Suppressor macrophage (primary cell): ENCODE data around the gene STOML1.
"Not testable (repeated sequence)": the region's sequence is repeated elsewhere in the genome, so short reads cannot be mapped to it uniquely, and the experiment has no call there.

Experiments
- DNase-seq, 4 experiments: peaks; one replicate each; pipeline ENCODE4 v3.0.0-alpha.2; 2020 to 2022

STOML1 gene

DNA sequence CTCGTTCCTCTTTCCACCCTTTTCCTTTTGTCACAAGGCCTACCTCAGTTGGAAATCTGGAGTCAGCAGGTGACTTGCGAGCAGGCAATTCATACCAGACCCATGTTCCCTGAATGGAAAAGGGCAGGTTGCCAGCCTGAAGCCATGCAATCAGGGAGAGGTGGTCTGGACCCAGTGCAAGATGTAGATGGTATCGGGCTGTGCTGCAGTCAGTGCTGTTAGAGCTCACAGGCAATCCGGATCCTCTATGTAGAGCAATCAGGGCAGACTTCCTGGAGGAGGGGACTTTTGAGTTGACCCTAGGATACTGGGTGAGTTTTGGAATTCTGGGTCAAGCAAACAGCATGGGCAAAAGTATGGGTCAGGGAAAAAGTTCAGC, 47.0 kb downstream of the STOML1 start:
- no peak for DNase-seq

DNA sequence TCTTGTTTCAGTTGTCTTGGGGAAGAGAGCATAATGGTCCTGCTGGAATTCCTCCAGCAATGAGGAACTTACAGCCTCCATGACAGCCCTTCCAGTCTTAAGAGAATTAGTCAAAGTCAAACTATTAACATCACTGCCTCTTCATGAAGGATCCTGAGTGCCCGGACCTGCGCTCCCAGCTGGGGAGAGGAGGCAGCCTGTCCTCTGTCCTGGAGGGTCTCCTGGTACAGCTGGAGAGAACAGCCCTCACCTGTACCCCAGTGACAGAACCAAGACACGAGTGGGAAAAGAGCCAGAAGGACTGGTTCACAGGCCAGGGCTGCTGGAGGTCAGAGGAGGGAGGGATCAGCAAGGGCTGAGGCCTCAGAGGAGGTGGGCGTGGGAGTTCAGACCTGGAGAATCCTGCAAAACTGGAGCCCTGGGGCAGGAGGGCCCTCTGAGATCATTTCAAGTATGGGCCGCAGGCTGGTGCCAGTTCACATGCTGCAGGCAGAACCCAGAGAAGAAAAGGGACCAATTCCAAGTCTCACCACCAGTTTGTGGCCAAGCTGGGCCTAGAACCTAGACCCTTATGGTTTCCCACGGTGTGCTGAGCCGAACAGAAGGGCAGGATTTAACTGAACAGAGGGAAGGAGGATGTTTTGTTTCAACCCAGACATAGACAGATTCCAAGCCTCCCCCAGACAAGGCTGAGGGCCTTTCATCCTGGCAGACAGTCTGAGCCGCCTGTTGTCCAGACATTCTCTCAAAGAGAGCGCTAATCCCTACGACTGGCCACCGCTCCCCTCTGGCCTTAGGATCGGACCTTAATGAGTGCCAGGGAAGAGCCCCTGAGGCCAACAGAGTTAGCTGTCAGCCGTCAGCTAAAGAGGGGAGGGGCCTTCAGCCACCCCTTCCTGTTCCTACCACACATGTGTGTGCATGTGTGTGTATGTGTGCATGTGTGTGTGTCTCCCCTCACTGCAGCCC, 47.6 kb downstream of the STOML1 start:
- no peak for DNase-seq

DNA sequence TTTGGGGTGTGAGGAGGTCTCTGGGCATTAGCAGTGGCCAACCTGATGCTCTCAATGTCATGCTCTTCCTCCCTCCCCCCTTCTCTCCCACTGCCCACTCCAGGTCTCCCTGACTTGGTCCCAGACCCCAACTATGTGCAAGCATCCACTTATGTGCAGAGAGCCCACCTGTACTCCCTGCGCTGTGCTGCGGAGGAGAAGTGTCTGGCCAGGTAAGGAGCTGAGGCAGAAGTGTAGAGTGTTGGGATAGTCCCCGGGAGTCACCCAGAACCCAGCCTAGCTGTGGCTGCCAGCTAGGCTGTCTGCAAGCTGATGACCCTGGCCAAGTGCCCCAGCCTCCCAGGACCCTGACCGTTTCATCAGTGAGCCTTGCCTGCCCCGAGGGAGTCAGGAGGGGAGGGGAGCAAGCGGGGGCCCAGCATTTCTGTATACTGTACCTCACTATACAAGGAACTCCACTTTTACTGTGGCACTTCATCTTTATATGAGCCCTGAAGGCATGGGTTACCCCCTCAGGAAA, 49.3 kb downstream of the STOML1 start:
- DNase-seq = no peak

DNA sequence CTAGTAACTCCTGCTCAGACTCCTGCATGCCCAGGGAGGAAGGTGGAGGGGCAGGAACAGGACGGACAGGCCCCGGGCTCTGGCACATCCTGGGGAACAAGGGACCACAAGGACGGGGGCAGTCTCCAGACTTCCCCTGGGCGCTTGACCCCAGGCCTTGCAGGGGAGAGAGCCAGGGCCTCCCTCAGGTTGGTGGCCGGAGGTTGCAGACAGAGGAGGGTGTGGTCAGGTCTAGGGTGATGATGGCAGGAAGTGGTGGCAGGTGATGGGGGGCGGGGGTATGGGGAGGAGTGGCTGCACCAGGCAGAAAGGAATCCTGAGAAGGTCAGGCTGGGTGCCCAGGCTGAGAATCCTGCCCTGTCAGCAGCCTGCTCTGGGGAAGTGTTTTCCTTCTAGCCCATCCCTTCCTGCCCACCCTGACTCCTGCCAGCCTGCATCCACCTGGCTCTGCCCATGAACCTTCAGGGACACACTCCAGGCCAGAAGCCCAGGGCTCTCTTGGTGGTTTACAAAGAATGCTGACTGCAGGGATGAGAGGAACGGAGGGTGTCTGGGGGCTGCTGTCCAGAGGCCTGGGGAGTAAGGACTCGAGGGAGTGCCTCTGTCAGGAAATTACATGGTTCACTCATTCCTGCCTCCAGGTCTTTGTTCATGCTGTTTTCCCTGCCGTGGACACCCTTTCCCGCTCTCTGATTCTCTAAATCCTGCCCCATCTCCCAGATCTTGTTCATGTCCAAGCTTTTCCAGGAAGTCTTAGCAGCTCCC, 50.0 kb downstream of the STOML1 start:
- no peak for DNase-seq

DNA sequence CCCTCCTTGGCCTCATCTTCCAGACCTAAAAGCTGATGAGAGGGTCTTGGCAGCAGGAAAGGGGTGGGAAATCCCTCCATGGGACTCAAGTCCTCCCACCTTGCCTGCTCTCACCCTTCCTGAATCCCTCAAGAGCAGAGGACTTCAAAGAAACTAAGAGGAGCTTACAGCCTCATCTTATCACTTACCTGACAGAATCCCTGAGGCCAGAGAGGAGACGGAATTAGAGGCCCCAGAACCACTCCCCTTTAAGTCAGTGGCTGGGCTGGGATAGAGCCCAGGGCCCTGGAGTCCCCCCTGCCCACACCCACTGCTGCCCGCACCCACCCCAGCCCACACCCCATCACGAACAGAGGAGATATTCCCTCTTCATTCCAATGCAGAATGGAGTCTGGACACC, 50.6 kb downstream of the STOML1 start:
- DNase-seq = no peak

DNA sequence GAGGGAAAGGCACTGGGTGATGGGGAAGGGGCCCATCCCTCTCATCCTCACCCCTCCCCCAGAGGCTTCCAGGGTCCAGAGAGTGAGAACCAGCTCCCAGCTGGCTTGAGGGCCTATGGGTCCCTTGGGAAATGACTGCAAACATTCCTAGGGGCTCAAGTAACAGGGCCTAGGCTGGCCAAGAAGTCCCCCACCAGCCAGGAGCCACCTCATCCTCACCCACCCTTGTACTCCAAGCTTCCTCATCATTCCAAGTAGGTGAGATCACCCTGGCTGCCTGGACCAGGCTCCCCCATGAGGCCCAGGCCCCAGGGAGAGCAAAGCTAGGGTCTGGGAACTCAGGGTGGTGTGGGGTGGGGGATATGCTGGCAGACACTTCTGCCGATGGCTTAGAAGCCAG, 51.1 kb downstream of the STOML1 start:
- no peak for DNase-seq

DNA sequence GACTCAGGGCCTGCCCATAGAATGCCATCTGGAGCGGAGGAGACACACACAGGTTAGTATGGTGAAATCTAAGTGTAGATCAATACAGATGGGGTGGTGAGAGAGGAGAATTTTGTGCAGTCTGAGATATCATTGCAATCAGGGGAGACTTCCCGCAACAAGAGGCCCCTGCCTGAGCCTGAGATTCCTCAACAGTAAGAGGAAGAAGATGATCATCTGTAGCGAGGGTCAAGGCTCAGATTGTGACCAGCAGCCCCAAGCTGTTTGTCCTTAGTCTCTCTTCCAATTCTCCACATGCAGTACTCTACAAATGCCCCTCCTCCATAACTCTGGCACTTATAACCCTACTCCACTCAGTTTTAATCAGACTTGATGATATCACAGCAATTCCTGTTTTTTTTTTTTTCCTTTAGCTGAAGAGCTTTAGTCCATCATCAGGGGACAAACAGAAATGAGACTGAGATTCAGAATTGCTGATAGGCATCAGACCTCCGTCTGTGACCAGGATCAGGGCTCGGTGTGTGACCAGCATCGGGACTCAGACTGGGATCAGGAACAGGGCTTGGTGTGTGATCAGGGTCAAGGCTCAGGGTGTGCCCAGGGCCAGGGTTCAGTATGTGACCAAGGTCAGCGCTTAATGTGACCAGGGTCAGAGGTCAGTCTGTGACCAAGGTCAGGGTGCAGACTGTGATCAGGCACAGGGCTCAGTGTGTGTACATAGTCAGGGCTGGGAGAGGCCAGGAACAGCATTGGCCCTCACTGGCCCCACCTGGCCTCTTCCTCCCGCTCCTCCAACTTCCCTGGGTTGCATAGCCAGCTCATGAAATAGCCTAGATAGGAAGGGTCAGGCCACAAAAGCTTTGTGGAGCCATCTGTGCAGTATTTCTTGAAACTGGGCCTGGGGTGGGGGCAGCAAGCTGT, 51.8 kb downstream of the STOML1 start:
- no peak for DNase-seq

DNA sequence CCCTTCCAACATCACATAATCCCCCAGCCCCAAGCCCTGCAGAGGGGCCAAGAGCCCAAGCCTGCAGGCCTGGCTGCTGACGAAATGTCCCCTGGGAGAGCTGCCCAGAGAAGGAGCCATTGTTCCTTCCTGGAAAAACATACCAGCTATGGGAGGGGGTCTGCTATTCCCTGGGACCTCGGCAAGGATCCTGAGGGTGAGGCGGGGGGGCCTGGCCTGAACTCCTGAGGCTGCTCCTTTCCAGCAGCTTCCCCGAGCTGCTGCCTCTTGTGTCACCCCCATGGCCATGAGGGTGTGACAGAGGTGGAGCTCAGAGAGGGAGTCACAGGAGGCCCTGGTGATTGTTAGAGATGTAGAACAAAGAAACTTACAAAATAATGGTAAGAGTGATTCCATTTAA, 53.0 kb downstream of the STOML1 start:
- DNase-seq = no peak

DNA sequence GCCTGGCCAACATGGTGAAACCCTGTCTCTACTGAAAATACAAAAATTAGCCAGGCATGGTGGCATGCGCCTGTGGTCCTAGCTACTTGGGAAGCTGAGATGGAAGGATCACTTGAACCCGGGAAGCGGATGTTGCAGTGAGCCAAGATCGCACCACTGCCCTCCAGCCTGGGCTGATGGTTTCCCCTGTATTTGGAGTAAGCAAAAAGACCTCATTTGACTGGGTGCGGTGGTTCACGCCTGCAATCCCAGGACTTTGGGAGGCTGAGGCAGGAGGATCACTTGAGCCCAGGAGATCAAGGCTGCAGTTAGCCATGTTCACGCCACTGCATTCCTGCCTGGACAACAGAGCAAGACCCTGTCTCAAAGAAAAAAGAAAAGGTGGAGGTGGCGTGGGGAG, 53.6 kb downstream of the STOML1 start:
- DNase-seq = not testable (repeated sequence)

DNA sequence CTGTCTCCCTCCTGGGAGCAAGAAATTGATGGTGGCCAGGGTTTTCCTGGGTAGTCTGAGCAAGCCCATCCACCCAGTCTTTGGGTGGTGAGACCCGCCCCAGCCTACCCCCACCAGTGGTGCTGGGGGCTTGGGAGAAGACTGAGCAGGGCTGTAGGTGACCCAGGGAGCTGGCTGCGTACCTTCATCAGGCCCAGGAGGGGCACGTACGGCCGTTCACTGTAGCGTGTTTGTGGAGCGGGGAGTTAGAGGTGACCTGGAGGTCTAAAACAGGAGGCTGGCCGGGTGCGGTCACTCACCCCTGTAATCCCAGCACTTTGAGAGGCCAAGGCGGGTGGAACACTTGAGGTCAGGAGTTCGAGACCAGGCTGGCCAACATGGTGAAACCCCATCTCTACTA, 54.4 kb downstream of the STOML1 start:
- no peak for DNase-seq

DNA sequence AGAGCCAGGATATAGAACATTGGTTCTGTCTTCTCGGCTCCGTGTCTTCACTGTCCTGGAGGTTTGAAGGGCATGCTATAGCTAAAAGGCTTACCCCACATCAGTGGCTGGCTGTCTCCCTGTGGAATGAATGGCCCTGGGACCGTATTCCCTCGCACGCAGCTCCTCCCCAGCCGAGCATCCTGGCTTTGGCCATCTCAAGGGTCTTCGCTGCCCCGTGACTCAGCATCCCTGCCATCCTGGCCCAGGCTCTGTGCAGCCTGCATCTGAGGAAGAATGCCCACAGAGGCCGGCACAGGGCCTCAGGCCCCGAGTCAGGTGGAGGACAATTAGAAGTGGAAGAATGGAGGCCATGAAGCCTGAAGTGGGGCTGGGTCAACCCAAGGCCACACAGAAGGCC, 54.8 kb downstream of the STOML1 start:
- DNase-seq = no peak

DNA sequence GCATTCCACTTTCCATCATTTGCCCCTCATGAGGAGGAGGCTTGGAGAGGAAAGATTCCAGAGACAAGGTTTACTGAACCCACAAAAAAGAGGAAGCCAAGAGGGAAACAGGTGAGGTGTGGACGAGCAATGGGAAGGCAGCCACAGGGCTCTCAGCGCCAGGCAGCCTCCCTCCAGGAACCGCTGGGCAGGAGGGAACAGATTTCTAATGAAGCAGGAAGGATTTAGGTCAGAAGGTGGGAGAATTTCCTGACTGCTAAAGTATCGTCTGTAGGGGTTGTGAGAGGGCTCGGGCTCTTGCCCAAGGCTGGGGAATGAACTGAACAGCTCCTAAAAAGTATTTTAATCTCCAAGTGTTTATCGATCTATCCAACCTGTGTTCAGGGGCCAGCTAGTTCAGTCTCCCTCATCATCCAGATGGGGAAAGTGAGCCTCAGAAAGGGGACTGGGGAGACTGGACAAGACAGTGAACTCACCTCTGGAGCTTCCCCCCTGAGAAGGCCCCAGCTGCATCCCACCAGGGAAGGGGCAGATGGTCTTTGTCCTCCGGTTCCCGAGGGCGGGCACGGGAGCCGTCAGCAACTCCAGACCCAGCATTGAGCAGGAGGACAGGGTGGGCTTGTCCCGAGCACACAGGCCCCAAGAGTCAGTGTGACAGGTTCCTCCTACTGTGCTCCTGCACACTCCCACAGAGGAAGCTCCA, 55.4 kb downstream of the STOML1 start:
- no peak for DNase-seq

DNA sequence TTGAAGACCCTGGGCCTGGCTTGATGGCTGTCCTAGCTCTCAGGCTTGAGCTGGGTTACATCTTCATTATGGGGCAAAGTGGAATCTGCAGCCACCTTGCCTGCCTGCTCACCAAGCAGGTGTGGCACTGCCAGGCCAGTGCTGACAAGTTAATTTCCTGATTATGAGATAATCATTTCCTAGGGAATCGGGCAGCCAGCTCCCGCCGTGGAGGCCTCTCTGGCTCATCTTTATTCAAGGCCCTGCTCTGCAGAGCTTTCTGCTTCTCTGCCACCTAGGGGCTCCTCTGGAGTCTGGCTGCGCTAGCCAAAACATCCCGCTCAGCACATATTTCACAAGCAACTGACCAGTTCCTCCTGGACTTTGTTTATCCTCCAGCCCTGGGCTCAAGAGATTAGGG, 55.9 kb downstream of the STOML1 start:
- peak in 1 of 4 experiments; percentile 20 for DNase-seq

DNA sequence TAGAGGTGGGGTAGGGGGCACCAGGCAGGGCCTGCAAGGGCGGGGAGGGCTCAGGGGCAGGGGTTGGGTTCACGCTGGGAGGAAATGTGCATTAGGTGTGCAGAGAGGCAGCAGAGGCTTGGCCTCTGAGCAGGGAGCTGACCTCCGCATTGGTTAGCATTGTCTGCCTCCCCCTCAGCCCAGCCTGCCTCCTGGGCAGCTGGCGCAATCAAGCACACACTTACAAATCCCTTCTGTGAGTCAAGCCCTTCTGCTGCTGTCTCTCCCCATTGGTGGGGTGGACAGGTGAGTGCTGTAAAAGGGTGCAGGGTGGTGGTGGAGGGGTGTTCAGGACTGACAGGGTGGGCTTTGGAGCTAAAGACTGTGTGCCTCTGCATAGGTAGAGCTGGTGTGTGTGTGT, 56.5 kb downstream of the STOML1 start:
- DNase-seq = no peak

DNA sequence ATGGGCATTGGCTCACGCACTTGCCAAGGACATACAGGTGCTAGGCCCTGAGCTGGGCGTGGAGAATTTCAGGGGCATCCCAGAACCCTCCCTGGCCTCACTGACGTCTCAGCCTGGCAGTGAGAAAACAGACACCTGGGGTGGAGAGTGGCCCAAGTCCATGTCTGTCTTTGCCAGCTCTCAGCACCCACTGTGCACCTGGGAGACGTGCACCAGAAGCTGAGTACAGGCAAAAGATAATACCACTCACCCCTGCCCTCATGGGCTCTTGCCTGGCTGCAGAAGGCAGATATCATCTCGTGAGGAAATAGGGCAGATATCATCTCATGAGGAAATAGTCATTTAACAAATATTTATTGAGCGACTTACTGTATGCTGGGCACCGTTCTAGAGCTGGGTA, 57.8 kb downstream of the STOML1 start:
- DNase-seq = no peak

DNA sequence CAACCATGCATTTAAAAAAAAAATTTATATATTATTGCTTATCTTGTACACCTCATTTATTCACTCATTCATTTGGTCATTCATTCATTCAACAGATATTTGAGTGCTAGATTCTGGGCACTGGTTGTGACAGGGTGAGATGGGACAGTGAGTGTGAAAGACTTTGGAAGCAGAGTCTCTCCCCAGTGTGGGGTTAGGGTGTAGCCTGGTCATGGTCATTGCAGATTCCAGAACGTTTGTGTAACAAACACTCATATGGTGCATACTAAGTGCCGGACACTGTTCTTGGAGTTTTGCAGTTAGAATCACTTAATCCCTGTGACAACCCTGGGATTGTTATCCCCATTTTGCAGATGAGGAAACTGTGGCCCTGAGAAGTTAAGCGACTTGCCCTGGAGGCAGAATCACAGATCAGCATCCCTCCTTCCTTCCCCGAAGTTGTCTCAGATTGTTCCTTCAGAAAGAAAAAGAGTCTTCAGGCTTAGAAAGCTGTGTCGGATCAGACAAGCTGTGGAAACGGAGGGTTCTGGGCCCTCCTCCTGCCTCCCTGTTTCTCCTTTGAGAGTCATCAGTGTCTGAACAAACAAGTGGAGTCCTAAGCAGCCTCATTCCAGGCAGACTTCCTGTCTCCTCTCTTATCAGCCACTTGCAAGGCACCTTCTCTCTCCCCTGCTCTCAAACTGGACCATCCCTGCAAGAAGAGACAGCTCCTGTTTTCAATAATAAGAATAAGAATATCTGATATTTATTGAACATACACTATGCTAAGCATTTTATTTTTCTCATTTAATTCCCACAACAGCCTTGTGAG, 59.5 kb downstream of the STOML1 start:
- no peak for DNase-seq

DNA sequence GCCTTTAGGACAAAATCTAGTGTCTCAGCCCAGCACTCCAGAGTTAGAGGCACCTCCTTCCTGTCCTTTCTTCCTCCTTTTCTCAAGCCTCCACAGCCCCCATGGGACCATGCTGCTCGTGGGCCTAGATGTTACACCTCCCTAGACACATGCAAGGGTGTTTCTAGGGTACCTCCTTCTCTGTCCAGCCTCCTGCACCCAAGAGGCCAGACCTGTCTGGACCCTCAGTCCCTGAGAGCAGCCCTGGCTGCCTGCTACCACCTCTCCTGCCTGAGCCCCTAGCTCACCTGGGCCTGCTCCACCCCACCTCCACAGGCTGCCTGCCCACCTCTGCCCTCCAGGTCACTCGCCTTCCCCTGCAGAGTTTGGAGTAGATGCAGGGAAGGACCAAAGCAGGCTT, 60.7 kb downstream of the STOML1 start:
- no peak for DNase-seq

DNA sequence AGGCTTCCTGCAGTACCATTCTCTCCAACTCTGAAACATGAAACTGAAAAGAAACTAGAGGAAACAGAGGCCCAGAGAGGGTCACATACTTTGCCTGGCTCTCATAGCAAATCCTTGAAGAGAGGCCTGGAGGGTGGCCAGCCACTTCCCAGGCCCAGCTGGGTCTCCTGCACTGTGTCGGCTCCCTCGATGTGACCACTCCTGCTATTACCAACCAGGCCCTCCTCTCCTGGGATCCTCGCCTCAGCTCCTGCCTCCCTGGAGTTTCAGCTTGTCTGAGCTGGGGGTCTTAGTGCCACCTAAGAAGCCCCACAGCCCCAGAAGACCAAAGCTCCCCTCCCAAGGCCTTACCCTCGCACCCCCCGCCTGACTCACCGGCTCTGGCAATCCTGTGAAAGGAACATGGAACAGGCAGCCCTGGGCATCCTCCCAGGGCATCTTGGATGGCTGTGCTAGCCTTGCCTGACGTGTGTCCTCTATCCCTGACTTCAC, 61.3 kb downstream of the STOML1 start:
- DNase-seq = no peak

DNA sequence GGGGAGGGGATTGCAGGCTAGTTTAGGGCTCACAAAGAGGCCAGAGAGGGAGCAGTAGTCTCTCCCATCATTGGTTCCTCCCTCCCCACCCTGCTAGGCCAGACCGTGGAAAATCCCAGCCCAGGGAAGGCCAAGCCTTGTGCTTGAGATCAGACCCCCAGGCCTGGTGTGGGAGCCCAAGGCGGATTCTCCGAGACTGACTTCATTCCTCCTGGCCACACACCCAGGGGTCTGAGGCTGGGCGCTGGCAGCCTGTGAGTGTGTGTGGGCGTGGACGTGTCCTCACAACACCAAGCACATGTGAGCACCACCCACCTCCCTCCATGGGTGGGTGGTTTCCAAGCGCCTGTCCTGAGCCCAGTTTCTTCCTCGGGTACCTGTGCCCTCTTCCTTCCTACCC, 61.7 kb downstream of the STOML1 start:
- DNase-seq = no peak

DNA sequence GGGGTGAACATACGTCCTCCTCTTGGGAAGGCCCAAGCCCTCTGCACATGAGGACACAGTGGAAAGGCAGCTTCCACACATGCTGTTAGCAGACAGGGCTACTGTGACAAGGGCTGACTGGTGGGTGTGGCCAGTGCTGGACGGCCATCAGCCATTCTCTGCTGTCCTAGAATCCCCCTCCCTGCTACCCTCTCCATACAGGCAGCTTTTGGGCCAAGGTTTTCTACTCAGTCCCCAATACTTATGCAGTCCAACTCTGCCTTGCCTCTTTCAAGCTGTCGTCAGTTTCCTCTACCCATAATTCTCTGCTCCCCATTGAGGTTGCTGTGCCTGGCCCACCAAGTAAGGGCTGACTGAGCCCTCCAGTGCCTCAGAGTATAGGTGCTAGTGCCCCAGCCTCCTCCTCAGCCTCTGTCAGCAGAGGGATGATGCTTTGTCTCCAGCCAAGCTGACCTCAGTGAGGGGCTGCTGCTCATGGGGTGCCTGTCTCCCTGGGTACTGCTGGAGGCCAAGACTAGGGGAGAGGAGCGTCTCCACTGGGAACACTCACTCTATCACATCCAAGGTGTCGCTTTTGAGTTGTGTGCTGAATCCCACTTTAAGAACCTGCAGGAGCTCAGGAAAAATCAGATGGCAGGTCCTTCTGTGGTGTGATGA, 63.0 kb downstream of the STOML1 start:
- no peak for DNase-seq
